ENCODE results near the gene IQCK. TPM values are rescaled to one million over a fixed set of nuclear protein-coding genes. Genes with fewer than 3 reads are reported as not detected.
"Not testable (repeated sequence)": the region's sequence is repeated elsewhere in the genome, so short reads cannot be mapped to it uniquely, and the experiment has no call there.

IQCK gene
- total RNA-seq, 1 donor from 2014 or later, result 3.2 TPM

GRCh38 chr16:19784183-19784736 lies 66.2 kb downstream of the IQCK start:
- H3K9me3 Mint-ChIP-seq, result no peaks in the 10 kb centered on the region
- CTCF ChIA-PET, result no interaction called here
- no peaks in the 10 kb centered on the region for H3K27me3 Mint-ChIP-seq
- TF ChIP-seq CTCF (IDR thresholded peaks at IDR 0.05), result no peak
- no peaks in the 10 kb centered on the region for H3K4me1 Mint-ChIP-seq
- H3K4me3 Mint-ChIP-seq, result no peak overlapping the region
- H3K27ac Mint-ChIP-seq, result no peak overlapping the region
- intact Hi-C loops (cut with micrococcal nuclease), result no loop called here
- H3K36me3 Mint-ChIP-seq (ENCODE audit: low read depth), result no peaks in the 10 kb centered on the region
- ATAC-seq (ENCODE audit: low read depth) (no peak), DNase-seq (no peak)
- POLR2A ChIA-PET, result no interaction called here

GRCh38 chr16:19785081-19785480 lies 67.0 kb downstream of the IQCK start:
- no peaks in the 10 kb centered on the region for H3K4me1 Mint-ChIP-seq
- H3K27me3 Mint-ChIP-seq, result no peaks in the 10 kb centered on the region
- TF ChIP-seq CTCF (IDR thresholded peaks at IDR 0.05), result no peak
- H3K4me3 Mint-ChIP-seq, result no peak overlapping the region
- DNase-seq, result no peak
- intact Hi-C loops (cut with micrococcal nuclease), result no loop called here
- ChIA-PET POLR2A (no interaction called here), CTCF (no interaction called here)
- no peak for ATAC-seq (ENCODE audit: low read depth)
- no peaks in the 10 kb centered on the region for H3K9me3 Mint-ChIP-seq
- H3K27ac Mint-ChIP-seq, result no peak overlapping the region
- H3K36me3 Mint-ChIP-seq (ENCODE audit: low read depth), result no peaks in the 10 kb centered on the region

GRCh38 chr16:19785512-19786130 lies 67.5 kb downstream of the IQCK start:
- H3K4me3 Mint-ChIP-seq, result no peak overlapping the region
- no peak for DNase-seq

GRCh38 chr16:19801369-19801768 lies 83.3 kb downstream of the IQCK start:
- H3K27ac Mint-ChIP-seq; H3K27me3 Mint-ChIP-seq; CTCF ChIA-PET; H3K36me3 Mint-ChIP-seq (ENCODE audit: low read depth); ATAC-seq (ENCODE audit: low read depth); H3K4me3 Mint-ChIP-seq; POLR2A ChIA-PET; H3K4me1 Mint-ChIP-seq; DNase-seq; intact Hi-C loops (cut with micrococcal nuclease); H3K9me3 Mint-ChIP-seq: not testable (repeated sequence)

More at GRCh38 chr16:19785512-19786130, 67.5 kb downstream of the IQCK start:
- TF ChIP-seq CTCF (IDR thresholded peaks at IDR 0.05), result no peak
- Mint-ChIP-seq H3K36me3 (ENCODE audit: low read depth) (no peaks in the 10 kb centered on the region), H3K27ac (no peak overlapping the region), H3K27me3 (no peaks in the 10 kb centered on the region), H3K4me1 (no peaks in the 10 kb centered on the region), H3K9me3 (no peaks in the 10 kb centered on the region)
- intact Hi-C loops (cut with micrococcal nuclease), result no loop called here
- POLR2A ChIA-PET, result no interaction called here
- ATAC-seq (ENCODE audit: low read depth), result no peak
- CTCF ChIA-PET, result no interaction called here

- H3K27me3 Mint-ChIP-seq; DNase-seq; H3K4me1 Mint-ChIP-seq; H3K4me3 Mint-ChIP-seq; H3K36me3 Mint-ChIP-seq (ENCODE audit: low read depth); ATAC-seq (ENCODE audit: low read depth); intact Hi-C loops (cut with micrococcal nuclease); H3K27ac Mint-ChIP-seq; CTCF ChIA-PET; POLR2A ChIA-PET; H3K9me3 Mint-ChIP-seq: not testable (repeated sequence)
Observed at GRCh38 chr16:19801824-19802223, 83.8 kb downstream of the IQCK start.

- no peaks in the 10 kb centered on the region for H3K36me3 Mint-ChIP-seq (ENCODE audit: low read depth)
- H3K4me1 Mint-ChIP-seq, result peaks cover 6% of the 10 kb centered on the region
- POLR2A ChIA-PET, result no interaction called here
- TF ChIP-seq CTCF (IDR thresholded peaks at IDR 0.05), result no peak
- no peak overlapping the region for H3K27ac Mint-ChIP-seq
- ATAC-seq (ENCODE audit: low read depth) (no peak), DNase-seq (no peak)
- intact Hi-C loops (cut with micrococcal nuclease), result no loop called here
- H3K4me3 Mint-ChIP-seq, result no peak overlapping the region
- CTCF ChIA-PET, result no interaction called here
- no peaks in the 10 kb centered on the region for H3K27me3 Mint-ChIP-seq
- H3K9me3 Mint-ChIP-seq, result peaks cover 4% of the 10 kb centered on the region
Observed at GRCh38 chr16:19802612-19803011, 84.5 kb downstream of the IQCK start.
